Ecto neural progenitor cell (in vitro differentiated cells): Measurements from ENCODE around the gene PRRC2B.

Source experiments
- DNase-seq: peaks from one replicate; pipeline ENCODE4 v3.0.0-alpha.2; 2018; ENCODE audit warnings: low spot score

Gene PRRC2B

GRCh38 chr9:131409458-131409992 lies 15.6 kb downstream of the PRRC2B start:
- DNase-seq, result no peak

GRCh38 chr9:131410044-131410491 lies 16.2 kb downstream of the PRRC2B start:
- DNase-seq, result no peak

- no peak for DNase-seq
Measured at GRCh38 chr9:131411719-131412681, 18.1 kb downstream of the PRRC2B start.

- no peak for DNase-seq
Measured at GRCh38 chr9:131416509-131416908, 22.6 kb downstream of the PRRC2B start.

DNA sequence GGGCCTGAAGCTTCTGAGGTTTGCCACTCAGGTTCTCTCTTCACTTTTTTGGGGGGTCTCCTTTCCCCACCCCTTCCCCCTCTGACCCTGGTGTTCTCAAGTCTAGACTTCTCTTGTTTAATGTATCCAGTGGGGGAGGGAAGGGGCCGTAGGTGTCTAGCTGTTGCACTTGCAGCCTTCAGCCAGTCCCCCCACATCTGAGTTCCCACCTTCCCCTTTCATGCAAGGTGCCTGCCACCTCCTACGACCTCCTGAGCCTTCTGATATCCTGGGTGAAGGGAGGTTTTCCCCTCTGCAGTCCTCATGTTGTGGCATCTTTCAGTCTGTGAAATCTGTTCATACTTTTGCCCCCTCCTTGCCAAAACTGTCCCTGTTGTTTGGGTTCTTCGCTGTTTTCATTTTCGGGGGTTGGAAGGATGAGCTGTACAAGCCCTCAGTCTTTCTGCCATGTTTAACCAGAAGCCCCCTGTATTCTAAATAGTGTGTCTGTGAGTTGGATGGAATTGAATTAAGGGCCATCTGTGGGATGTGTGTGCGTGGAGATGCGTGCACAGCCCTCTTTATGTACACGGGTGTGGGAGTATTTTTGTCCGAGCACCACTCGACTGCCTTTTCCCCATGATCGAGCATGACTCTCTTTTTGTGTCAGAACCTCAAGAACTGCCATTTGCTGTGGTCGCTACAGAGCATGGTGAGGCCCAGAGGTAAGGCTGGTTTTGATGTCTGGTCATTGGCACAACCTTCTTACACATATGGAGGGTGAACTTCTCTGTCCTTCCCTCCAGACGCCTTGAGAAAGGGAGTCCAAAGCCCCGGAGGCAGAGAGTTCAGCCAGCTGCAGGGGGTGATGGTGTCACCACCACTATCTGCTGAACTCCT lies 23.6 kb downstream of the PRRC2B start:
- no peak for DNase-seq

GRCh38 chr9:131418143-131419025 lies 24.5 kb downstream of the PRRC2B start:
- DNase-seq, result no peak

DNA sequence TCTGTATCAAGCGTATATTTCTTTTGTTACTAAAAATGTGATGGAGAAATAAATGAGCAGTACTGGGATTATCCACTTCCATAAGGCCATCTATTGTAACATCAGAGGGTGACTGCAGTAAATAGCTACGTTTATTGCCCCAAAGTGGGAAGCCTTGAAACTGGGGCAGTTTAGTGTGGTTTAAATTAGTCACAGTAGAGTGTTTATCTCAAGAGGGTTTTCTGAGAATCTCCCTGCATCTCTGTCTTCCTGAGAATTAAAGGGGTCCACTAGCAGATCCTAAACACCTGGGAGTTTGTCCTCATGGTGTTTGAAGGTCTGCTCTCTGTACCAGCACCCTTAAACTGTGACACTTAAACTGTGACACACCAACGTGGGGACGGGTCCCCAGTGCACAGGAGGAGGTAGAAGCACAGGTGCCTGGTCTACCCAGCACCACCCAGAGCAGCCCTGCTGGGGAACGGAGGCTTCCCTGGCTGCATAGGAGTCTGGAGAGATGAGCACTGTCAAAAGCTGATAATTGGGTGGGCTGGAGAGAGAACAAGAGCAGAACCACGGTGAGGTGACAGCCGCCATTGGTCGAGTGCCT lies 25.2 kb downstream of the PRRC2B start:
- no peak for DNase-seq

- DNase-seq, result no peak
Measured at GRCh38 chr9:131419716-131420115, 25.8 kb downstream of the PRRC2B start.

GRCh38 chr9:131420980-131421624 lies 27.2 kb downstream of the PRRC2B start:
- DNase-seq, result no peak

DNA sequence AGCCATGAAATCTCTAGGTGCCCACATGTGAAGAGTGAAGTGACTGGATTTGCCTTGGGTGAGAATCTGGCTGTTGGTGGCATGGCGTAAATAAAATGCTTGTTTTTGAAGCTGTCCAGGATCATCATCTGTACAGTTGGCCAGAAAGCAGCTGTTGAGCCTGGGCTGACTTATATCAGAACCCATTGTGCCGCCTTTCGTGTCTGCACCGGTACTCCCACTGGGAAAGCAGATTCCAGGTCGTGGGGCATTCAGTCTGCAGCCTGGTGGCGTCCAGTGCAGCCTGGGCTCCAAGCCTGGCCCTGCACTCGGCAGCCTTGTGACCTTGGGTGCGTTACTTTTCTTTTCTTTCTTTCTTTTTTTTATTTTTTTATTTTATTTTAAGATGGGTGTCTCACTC lies 27.8 kb downstream of the PRRC2B start:
- DNase-seq, result no peak

DNA sequence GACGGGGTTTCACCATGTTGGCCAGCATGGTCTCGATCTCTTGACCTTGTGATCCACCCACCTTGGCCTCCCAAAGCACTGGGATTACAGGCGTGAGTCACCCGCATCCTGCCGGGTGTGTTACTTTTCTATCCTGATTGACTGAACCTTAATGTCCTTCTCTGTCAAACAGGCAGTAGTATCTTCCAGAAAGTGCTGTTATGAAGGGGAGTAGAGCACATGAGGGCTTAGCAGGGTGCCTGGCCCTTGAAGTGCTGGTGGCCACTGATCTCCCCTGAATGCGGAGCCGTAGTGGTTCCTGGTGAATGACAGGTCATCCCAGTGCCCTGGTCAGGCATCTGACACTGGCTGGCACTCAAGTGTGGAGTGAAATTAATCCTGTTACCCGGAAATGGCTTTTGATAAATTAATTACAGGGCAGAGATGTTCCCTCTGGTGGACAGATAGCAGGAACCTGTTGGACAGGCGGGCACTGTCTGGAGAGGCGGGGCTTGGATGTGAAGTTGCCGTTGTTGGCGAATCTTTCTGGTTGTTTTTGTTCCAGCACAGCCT lies 28.4 kb downstream of the PRRC2B start:
- no peak for DNase-seq

DNA sequence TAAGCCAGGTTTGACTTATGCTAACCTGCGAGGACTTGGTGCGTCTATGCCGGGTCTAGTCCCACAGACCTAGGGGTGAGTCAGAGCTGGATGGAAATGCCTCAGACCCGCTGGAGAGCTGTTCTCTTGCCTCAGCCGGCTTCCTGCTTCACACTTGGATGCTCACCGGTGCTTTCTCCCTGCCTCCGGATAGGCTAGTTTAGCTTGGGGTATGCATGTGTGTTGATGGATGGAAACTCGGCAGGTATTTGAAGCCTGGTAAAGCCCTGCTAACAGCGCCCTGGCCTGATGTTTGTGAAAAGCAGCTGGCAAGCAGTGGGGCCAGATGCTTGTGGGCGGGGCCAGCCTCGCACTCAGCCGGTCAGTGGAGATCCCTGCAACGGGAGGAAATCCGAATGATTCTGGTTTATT lies 29.3 kb downstream of the PRRC2B start:
- DNase-seq, result no peak

DNA sequence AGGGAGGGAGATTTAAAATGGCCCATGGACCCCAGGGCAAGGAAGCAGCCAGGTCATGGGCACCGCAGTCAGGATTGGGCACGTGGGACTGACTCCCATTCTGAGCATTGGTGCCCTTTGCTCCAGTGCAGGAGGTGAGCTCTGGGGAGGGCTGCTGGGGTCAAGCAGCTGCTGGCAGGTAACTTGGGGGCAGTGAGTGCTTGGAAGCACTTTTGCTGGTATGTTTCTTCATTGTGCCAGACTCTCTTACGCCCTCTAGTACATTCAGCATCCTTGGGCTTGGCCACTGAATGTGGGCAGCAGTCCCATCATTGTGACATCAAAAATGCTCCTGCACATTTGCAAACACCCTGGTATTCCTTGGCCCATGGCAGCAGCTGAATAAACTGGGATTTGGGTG lies 32.7 kb downstream of the PRRC2B start:
- no peak for DNase-seq

- DNase-seq, result no peak
Measured at GRCh38 chr9:131429121-131430012, 35.5 kb downstream of the PRRC2B start.

- no peak for DNase-seq
Measured at GRCh38 chr9:131432050-131432449, 38.2 kb downstream of the PRRC2B start.

DNA sequence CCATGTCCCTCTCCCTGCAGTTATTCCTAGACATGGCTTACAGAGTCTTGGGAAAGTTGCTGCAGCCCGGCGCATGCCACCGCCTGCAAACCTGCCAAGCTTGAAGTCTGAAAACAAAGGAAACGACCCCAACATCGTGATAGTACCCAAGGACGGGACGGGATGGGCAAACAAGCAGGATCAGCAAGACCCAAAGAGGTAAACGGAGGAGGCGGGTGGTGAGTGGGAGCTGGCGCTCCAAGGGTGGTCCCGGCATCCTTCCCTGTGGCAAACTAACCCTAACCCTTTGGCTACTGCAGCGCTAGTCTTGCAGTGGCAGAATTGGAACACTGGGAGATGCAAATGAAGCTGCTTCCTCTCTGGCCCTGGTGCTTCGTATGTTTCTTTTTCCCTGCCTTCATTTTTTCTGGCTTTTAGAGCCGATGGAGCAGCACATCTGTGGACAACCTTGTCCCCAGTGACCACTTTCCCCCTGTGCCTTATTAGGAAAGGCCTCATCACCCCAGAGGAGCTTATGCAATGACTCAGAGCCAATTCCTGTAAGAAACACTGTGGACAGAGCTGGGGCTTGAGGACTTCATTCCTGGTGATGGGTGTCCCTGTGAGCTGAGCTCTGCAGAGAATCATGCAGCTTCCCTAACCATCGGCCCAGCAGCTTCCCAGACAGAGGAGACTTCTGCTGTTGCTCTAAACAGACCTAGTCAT lies 38.9 kb downstream of the PRRC2B start:
- DNase-seq, result no peak

DNA sequence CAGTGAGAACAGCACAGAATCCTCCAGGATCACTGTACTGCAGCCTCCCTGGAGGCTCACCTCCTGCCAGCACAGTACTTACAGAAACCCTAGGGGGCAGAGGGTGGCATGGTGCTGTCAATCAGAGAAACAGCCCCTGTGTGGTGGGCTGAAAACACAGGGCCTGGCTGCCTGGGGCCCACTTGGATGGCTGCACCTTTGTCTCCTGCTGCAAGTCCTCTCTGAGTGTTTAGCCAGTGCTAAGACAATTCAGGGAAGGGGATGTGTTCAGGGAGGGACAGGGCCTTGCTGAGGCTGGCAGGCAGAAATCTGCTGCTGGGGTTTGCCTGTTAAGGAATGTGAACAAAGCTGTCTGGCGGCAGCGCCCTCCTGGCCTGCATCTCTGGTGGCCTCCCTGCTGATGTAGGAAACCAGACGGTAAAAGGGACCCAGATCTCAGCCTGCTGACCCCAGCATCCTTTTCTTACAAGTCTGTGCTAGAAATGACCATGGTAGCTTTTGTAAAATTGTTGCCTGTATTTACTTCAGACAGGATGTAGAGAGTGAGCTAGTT lies 39.5 kb downstream of the PRRC2B start:
- DNase-seq, result no peak

DNA sequence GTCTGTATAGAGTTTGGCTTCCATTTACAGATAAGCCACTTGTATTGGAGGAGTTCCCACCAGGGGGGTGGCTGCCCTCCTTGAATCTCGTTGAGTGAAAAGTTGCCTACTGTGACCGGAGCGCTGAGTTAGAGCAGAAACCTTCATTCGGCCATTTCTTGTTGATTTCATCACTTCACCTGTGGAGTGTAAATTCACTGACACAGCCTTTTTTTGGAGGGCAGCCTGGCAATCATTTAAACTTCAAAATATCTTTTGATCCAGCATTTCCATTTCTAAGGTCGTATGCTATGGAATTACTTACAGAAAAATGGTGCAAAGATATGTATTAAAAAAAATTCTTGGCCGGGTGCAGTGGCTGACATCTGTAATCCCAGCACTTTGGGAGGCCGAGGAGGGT lies 40.8 kb downstream of the PRRC2B start:
- DNase-seq, result no peak
